ENCODE measurements around the gene SMIM35.

- TF ChIP-seq CTCF (IDR thresholded peaks at IDR 0.05) (no peak), POLR2A (IDR thresholded peaks at IDR 0.05) (no peak)
These were observed 28.3 kb upstream of the SMIM35 start for GRCh38 chr11:118115048-118115447.
